HG03175 (cell line): ENCODE measurements around the gene CUEDC2.
A peak's percentile ranks its signal among the peaks of the same experiment; 100 is the strongest.

ENCODE experiments used
- ATAC-seq: cut with Tn5 transposase; IDR thresholded peaks from one replicate; pipeline ENCODE4 v1.9.1; 2021; ENCODE audit warnings: mild to moderate bottlenecking, moderate library complexity; ENCODE audit not compliant: unreplicated experiment

CUEDC2 gene, protein sequence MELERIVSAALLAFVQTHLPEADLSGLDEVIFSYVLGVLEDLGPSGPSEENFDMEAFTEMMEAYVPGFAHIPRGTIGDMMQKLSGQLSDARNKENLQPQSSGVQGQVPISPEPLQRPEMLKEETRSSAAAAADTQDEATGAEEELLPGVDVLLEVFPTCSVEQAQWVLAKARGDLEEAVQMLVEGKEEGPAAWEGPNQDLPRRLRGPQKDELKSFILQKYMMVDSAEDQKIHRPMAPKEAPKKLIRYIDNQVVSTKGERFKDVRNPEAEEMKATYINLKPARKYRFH

DNA sequence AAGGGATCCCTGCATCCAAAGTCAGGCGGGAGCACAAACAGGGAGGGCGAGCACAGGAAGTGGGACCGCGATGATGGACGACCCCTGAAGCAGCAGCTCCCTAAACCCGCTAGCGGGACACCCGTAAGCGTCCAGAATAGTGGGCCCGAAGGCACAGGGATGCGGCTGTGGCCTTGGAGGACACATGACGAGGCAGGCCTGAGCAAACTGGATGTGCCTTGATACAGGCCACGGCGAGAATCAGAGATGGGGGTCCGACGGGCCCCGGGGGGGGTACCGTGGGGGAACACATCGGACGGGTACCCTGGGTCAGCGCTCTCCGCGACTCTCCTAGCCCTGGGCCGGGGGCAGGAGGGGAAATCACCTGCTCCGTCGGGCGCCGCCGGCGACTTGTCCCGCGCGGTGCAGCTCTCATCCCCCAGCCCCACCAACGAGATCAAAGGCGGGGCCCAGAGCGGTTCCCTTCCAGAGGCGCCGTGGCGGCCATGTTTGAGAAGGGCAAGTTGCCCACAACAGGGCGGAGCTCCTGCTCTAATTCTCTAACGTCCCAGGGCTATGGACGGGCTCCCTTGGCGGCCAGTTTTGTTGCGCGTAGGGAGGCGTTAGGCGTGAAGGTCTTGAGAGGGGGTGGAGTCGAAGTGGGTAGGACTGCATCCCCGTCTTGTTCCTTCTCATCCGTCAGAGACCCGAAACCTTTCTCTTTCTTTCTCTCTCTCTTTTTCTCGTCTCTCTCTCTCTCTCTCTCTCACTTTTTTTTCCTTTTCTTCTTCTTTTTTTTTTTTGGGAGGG, at the start of gene CUEDC2:
TSS of gene CUEDC2 (minus strand) at position 413 of the 789 bp plus-strand sequence. CDS start 7,386 bp downstream, outside the sequence.
- ATAC-seq: peak; percentile 88

DNA sequence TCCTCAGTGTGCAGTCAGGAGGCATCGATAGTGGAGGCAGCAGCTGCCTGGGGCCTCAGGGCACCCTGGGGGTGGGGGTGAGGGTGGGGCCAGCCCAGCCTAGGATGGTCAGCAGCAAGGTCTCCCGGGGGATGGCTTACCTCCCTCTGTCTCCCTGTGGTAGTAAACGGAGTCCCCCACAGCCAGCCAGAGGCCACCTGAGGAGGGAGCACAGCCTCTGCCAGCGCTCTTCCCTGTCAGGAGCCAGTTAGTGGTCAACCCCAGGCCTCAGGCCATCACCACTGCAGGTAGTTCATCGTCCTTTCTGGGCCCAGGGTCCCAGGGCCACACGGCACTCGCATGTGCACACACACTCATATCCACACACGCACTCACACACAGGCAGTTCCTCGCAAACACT, 48.0 kb upstream of the CUEDC2 start:
- ATAC-seq: no peak

DNA sequence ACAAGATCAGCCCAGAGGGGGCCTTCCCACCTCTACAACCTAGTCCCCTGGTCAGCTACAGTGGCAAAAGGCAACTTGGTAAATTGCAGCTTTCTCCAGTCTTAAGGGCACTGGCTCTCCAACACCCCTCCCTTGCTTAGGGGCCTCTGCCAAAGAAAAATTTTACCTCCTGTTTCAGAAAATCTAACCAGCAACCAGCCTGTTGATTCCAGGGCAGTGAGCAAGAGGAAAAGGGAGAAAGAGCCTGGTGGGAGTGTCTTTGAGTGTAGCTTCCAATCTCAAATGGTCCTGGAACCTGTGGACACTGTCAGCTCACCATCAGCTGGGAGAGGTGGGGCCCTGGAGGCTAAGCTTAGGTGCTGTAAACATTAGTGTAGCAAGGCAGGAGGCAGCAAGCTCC, 47.3 kb upstream of the CUEDC2 start:
- no peak for ATAC-seq

DNA sequence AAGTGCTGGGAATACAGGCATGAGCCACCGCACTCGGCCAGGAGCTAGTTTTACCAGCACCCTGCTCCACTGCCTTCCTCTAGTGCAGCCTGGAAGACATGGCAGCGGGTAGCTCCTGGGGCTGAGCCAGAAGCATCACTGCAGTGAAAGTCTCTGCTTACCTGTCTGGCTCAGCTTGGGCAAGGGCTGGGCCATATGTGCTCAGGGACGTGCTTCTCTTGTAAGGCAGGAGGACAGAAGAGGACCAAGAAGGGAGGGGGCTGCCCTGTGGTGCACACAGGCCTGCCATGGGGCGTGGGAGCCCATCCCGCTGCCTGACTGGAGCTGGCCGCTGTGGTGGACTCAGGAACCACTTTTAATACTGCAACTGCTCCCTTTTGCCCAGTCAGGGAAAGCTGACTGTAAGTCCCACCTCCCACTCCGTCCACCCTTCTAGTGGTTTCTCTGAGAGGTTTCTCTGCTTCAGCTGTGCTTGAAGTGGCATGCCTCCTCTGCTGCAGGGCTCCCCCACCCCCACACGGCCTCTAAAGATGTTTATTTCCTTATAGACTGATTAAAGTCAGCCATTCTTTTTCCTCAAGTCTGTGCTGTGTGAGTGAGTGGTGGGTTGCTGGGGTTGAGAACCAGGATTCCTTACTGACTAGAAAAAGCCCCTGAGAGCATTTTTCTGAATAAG, 44.2 kb upstream of the CUEDC2 start:
- no peak for ATAC-seq

DNA sequence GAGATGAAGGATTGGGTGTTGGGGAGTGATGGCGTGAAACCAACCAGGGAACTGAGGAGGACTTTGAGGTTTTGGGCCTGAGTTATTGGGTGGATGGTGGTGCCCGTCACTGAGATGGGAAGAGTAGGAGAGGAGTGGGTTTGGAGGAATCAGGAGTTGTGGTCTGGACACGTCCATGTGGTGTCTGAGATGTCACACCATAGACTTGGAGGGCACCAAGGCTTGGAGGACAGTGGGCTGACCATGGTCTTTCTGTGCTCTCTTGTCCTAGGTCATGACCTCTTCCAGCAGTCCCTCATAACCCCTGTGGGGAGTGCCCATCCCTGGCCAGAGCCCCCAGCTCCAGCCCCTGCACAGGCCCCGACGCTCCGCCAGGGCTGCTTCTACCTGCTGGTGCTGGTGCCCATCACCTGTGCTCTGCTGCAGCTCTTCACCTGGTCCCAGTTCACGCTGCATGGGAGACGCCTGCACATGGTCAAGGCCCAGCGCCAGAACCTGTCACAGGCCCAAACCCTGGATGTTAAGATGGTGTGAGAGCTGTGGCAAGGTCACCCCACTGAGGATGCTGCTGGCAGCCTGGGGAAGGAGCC, 43.2 kb upstream of the CUEDC2 start:
- no peak for ATAC-seq

DNA sequence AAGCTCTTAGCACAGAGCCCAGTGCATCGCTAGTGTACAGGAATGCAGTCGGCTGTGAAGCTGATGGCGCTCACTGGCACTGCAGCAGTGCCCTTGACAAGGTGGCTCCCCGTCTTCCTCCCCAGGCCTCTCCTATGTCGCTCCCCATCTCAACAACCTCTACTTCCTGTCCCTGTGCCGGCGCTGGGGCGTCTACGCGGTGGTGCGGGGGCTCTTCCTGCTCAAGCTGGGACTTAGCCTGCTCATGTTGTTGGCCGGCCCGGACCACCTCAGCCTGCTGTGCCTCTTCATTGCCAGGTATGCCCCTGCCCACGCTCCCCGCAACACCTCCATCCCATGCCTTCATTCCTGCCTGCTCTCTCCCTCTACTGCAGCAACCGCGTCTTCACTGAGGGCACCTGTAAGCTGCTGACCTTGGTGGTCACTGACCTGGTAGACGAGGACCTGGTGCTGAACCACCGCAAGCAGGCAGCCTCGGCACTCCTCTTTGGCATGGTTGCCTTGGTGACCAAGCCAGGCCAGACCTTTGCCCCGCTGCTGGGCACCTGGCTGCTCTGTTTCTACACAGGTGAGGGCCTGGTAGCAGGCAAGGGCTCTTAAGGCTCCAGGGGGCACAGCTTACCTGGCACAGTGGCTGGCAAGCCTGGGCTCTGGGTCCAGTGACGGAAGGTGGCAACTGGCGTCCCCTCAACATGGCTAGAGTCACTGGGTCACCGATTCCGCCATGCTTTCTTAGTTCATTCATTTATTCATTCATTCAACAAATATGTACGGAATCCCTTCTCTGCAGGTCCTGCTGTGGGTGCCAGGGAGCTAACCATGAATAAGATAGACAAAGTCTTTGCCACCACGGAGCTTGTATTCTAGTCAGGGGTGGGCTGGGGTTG, 41.3 kb upstream of the CUEDC2 start:
- ATAC-seq: no peak

DNA sequence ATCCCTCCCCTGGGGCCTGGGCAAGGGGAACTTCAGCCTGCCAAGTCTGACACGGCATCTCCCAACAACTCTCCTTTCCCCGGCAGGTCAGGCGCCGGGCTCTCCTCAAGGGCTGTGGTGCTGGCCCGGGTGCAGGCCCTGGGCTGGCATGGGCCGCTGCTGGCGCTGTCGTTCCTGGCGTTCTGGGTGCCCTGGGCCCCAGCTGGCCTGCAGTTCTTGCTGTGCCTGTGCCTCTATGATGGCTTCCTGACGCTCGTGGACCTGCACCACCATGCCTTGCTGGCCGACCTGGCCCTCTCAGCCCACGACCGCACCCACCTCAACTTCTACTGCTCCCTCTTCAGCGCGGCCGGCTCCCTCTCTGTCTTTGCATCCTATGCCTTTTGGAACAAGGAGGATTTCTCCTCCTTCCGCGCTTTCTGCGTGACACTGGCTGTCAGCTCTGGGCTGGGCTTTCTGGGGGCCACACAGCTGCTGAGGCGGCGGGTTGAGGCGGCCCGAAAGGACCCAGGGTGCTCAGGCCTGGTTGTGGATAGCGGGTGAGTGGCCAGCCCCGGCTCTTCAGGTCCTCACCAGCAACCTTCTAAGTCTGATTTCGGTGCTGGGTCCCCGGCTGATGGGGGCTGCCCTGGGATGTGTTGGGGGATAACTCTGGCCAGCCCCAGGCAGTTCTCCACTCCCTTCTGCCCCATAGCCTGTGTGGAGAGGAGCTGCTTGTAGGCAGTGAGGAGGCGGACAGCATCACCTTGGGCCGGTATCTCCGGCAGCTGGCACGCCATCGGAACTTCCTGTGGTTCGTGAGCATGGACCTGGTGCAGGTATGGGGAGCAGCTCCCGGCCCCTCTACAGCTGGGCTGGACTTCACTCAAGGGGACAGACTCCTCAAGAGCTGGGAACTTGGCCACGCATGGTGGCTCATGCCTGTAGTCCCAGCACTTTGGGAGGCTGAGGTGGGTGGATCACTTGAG, 38.5 kb upstream of the CUEDC2 start:
- no peak for ATAC-seq

DNA sequence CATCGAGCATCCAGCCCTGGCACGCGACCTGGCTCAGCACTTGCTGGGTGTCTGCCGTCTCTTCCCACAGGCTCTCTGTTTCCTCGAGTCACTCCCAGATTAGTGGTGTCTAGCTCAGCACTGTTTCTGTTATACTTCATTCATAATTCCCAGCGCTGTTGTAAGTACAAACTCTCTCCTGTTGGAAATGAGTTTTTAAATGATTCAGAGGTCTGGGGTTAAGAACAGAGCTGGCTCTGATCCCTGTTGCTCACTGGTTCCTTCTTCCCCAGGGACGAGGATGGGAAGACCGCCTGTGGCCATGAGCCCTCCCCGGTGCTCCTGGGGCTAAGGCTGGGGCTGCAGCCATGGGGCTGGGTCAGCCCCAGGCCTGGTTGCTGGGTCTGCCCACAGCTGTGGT, 36.3 kb upstream of the CUEDC2 start:
- no peak for ATAC-seq

DNA sequence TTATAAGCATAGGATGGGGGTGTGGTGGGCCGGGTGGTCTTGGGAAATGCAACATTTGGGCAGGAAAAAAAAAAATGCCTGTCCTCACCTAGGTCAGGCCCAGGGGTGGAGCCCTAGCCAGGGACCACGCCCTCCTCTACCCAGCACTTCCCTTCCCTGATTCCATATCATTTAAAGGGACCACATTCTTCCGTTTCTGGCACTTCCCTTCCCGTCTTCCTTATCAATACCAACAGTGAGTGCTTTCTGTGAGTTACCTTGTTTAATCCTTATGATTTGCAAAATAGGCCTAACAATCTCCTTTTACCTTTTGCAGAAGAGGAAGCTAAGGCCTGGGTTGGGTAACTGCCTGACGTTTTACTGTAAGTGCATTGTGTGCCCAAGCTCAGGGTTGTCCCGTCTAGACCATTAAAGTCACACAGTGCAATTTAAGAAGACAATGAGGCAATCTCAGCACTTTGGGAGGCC, 35.6 kb upstream of the CUEDC2 start:
- no peak for ATAC-seq

DNA sequence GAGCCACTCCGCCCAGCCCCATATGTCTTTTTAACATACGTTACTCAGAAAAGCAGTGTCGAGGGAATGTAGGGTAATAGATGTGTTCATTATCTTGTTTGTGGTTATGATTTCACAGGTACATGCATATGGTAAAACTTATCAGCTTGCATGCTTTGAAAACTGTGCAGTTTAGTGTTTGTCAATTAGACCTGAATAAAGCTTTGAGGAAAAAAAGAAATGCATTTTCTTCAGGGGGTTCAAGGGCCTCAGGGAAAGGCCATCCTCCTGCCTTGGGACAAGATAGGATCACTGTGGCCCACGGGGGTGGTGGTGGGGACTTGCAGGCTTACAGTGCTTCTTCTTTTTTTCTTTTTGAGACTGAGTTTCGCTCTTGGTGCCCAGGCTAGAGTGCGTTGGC, 34.9 kb upstream of the CUEDC2 start:
- no peak for ATAC-seq

DNA sequence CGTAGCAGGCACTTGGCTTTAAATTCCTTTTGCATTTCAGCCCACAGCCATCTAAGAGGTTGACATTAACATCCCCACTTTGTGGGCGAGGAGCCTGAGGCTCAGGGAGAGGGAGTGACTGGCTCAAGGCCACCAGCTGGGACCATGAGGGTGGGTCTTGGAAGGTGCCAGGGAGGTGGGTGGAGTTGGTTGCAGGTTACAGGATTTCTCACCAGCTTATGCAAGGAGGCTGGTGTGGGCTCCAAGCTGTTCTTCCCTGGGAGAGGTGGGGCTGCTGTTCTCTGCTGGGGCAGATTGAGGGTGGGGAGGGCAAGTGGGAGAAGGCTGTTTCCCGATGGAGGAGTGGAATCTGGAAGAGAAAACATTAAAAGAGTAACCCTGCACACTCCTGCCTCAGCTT, 33.1 kb upstream of the CUEDC2 start:
- no peak for ATAC-seq

DNA sequence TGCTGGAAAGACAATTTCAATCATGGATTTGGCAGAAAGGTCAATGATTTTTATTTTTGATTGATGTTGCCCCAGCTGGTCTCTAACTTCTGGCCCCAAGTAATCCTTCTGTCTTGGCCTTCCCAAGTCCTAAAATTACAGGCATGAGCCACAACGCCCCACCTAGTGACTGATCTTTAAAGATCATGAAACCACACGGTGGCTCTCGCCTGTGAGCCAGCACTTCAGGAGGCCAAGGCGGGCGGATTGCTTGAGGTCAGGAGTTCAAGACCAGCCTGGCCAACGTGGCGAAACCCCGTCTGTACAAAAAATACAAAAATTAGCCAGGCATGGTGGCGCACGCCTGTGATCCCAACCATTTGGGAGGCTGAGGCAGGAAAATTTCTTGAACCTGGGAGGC, 31.6 kb upstream of the CUEDC2 start:
- ATAC-seq: no peak

DNA sequence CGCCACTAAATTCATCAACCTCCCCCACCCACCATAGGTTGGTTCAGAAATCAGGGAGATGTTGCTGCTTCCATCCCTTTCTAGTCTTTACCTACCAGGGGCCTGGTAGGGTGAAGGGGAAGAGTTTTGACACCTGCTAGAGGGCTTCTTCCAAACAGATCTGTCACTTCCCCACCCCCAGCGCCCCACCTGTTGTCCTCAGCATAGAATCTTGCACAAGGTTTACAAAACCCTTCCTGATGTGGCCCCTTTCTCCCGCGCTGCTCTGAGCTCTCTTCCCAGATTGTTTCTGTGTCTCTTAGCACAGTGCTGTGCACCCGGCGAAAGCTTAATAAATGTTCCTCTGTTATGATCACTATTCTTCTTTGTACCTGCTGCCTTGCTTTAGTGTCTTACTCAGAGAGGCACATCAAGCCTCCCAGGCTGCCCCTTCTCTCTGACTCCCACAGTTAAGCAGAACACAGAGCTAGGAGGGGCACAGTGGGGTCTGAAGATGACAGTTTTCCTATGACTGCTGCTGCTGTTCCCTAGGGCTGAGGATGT, 30.2 kb upstream of the CUEDC2 start:
- no peak for ATAC-seq

DNA sequence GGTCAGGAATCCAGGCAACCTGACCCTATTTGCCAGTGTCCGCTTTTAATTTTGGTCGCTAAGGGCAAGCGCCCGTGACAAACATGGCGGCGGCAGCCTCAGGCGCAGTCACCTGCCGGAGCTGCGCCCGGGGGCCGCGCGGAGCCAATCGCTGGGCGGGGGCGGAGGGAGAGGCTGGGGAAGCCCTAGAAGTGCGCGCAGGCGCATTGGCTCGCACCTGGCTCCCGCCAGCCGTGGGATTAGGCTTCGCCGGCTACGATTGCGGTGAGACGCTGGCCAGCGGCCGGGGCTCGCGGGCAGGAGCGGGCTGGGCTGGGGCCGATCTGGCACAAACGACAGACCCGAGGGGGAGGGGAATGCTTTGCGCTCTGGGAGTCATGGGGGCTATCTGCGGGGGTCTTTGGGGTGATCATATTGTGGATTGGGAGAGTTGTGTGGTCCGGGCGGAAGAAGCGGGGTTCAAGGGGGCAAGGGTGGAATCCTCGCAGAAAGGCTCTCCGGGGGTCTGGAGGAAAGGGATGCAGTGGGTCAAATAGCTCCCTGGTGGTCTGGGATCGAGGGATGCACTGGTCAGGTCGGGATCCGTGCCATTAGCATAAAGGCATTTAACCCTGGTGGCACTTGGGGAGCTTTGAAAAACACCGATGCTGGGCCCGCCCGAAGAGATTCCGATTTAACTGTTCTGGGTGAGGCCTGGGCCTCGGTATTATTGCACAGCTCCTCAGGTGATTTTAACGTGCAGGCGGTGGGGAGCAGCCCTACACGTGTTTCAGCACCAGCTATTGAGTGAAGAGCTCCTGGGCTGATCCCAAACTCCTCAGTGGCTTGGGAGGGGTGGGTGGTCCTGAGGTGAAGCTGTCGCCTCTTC, 29.0 kb upstream of the CUEDC2 start:
- ATAC-seq: peak; percentile 86

DNA sequence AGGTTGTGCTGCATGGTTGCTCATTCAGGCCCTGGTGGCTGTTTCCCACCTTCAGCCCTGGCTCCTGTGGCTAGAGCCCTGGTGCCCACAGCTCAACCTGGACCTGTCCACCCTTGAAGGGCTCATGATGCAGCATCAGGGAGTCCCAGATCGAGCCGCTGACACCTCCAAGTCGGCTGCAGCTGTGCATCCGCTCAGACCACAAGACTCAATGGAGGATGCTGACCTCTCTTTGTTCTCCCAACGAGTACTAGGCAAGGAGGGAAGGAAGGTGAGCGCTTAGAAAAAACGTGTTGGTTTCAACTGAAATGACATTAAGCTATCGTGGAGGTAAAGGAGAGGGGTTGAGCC, 28.4 kb upstream of the CUEDC2 start:
- ATAC-seq: peak; percentile 27

DNA sequence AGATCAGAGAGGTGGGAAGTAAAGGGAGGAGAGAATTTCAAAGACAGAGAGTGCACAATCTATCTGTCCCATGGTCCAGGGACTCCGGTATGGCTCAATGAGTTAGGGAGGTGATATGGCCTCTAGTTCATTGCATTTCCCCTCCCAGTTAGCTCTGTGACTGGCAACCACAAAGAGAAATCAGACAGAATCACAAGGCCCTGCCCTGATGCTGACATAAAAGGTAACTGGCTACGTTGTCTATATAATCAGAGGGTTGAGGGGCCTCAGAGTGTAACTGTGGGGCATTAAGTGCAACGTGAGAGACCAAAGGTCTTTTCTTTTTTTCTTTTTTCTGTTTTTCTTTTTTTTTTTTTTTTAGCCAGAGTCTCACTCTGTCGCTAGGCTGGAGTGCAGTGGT, 26.3 kb upstream of the CUEDC2 start:
- no peak for ATAC-seq

DNA sequence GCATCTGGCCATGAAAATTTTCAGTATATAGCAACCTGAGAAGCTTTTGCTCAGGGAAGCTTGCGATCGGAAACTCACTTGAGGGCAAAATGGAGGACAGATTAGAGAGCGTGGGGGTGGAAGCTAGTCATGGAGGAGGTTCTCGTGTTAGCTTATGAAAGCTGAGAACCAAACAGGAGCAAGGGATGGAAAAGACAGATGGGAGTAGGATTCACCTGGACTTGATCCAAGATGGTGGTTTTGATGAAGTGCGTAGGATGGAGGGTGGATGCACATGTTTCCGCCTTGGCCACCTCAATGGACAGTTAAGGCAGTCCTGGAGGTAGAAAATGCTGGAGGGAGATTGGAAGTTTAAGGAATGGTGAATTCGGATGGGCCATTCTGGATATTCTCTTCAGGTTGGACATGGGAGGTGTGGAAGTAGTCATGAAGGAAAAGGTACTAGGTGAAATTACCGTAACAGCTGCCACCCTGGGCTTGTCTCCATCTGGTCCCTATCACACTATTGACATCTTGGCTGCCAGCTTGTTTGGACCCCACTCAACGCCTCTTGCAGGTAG, 25.3 kb upstream of the CUEDC2 start:
- ATAC-seq: no peak
